HCEC 1CT (cell line): ENCODE measurements around the gene LRRC38.
"Not testable (repeated sequence)": the region's sequence is repeated elsewhere in the genome, so short reads cannot be mapped to it uniquely, and the experiment has no call there.

Source experiments
- DNase-seq: peaks from one replicate; pipeline ENCODE4 v3.0.0-alpha.2; 2017

The LRRC38 gene, protein sequence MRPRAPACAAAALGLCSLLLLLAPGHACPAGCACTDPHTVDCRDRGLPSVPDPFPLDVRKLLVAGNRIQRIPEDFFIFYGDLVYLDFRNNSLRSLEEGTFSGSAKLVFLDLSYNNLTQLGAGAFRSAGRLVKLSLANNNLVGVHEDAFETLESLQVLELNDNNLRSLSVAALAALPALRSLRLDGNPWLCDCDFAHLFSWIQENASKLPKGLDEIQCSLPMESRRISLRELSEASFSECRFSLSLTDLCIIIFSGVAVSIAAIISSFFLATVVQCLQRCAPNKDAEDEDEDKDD

DNA sequence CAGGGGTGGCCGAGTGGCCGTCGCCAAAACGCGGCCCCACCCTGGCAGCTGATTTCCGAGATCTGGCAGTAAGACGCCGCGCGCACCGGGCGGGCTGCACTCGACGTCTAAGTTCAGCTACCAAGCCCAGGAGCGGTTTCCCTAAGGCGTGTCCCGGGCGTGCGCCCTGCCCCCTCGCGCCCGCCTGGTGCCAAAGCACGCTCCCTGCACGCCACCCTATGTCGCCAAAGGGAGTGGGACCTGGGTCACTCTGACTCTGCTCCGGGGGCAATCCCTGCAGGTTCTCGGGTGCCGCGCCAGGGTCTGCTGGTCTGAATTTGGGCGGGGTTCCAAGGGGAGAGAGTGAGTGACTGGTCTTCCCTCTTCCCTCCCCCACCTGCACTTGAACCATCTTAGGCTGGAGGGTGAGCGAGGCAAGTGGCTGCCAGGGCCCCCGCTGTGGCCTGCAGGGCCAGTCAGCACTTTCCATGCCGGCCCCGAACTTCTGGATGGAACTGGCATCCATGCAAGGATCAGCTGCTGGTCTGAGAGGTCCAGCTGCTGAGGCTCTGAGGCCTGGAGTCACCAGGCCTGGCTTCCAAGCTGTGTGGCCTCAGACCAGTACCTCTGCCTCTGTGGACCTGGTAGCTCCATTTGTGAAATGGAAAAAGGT lies at the start of gene LRRC38:
Gene LRRC38, minus strand, starts transcription at position 109 of the 652 bp plus-strand sequence. CDS start 410 bp downstream, outside the sequence.
- no peak for DNase-seq

GRCh38 chr1:13562981-13563380 lies 49.2 kb upstream of the LRRC38 start:
- not testable (repeated sequence) for DNase-seq

GRCh38 chr1:13560541-13560940 lies 46.7 kb upstream of the LRRC38 start:
- no peak for DNase-seq

DNA sequence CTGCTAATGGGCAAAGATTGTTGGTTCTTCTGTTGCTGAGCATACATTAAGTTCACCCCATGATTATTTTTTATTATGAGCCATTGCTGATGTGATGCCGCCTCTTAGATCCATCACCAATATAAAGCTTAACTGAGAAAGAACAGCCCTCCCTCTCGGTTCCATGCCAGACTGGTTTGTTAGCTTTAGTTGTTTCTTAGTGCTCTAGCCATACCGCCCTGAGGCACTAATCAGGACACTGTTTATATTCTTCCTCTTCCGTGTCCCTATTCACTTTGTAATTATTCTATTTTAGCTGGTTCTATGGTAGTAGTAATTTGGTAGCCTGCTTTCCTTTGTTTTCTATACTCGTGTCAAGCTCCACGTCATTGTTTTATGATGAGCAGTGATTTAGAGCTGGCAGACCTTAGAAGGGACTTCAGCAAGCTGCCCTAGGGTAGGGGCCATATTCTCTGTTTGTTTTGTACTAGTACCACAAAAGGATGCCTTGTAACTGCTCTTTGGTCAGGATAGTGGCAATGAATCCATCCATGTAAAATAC lies 42.5 kb upstream of the LRRC38 start:
- DNase-seq: no peak

DNA sequence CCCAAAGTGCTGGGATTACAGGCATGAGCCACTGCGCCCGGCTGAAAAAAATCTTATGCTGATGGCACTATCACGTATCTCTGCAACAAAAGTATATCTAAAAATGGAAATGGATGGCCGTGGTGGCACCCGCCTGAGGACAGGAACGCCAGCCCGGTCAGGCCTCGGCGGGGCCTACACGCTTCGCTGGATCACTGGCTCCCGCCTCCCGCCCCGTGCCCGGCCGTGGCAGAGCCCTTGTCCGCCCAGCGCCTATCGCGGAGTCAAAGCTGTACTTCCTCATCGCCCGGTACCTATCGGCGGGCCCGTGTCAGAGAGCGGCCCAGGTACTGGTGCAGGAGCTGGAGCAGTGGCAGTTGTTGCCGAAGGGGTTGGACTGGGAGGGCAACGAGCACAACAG lies 41.0 kb upstream of the LRRC38 start:
- DNase-seq: no peak

DNA sequence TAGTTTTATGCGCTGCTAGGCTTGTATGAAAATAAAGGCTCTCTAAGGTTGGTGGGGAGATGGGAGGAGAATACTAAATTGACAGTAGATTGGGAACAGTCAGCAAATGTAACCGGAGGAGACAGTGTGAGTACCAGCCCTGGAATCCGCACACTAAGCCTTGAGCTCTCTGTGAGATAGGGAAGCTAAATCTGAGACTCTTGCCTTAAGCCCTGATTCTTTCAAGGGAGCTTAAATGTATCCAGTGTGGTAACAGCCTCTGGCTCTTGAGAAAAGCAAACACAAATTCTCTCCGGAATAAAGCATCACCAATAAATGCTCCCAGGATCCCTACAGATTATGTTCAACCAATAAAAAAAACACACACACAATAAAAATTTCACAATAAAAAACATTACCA lies 36.9 kb upstream of the LRRC38 start:
- DNase-seq: no peak

DNA sequence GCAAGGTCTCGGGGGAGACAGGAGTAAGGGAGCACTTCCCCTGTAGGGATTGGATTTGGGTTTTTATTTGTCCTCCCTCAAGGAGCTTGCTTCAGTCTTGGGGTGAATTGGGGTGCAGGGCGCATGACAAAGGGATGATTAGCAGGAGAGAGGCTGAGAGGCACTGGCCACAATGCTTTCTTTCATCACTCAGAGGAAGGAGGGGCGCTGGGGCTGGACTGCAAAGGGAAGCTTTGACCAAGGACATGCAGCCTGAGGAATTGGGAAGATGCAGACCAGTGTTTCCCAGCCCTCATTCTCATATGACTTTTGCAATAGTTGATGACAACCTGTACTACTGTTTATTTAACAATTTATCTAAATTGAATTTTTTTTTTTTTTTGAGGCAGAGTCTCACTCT lies 35.7 kb upstream of the LRRC38 start:
- DNase-seq: no peak

- DNase-seq: no peak
Measured at GRCh38 chr1:13549021-13549420, 35.2 kb upstream of the LRRC38 start.

DNA sequence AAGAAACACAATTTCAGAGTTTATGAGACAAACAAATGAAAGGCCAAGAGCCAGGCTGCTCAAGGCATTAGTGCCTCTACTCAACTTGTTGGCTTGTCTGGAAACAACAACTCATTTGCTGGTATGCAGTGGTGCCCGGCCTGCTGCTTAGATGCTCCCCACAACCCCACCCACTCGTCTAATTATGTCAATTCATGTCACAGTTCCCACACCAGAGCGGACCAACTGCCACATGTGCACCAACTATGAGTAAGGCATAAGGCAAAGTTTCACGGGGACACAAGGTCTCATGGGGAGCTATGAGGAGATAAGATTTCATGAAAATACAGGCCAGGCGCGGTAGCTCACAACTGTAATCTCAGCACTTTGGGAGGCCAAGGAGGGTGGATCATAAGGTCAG lies 34.5 kb upstream of the LRRC38 start:
- no peak for DNase-seq

- DNase-seq: no peak
Measured at GRCh38 chr1:13546791-13547190, 33.0 kb upstream of the LRRC38 start.

GRCh38 chr1:13544221-13544556 lies 30.4 kb upstream of the LRRC38 start:
- no peak for DNase-seq

DNA sequence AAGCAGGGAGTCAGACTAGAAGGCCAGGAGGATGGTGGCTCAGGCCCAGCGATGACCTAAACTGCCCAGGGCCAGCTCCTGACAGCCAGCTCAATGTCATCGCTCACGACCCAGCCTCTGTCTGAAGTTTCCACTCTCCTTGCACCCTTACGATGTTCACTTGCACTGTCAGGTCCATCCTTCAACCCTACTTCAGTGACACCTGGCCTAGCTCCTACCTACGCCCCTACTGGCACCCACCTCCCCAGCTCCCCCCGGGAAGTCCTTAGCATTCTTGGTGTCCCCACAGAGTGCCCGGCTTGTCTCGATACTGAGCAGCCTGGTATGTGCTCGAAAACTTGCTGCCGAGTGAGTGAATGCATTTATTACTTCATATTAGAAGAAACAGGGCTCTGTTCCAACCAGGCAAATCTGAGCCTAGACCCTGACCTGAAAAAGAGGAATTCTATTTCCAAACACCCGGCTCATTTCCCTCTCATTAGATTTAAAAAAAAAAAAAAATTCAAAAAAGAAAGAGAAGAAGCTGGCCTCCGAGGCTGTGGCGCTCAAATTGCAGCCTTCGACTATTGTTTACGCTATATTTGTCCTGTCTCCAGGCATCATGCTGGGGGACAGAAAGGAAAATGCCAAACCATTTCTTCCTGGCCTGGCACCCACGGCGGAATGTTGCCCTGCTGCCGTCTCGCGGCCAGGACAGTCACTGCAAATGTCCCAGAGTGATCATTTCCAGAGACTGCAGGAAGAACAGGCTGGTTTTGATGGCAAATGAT lies 29.8 kb upstream of the LRRC38 start:
- DNase-seq: no peak

GRCh38 chr1:13541435-13542215 lies 27.8 kb upstream of the LRRC38 start:
- DNase-seq: no peak

GRCh38 chr1:13540866-13541265 lies 27.1 kb upstream of the LRRC38 start:
- DNase-seq: no peak

- no peak for DNase-seq
Measured at GRCh38 chr1:13539683-13540082, 25.9 kb upstream of the LRRC38 start.

- DNase-seq: no peak
Measured at GRCh38 chr1:13538832-13539231, 25.0 kb upstream of the LRRC38 start.

DNA sequence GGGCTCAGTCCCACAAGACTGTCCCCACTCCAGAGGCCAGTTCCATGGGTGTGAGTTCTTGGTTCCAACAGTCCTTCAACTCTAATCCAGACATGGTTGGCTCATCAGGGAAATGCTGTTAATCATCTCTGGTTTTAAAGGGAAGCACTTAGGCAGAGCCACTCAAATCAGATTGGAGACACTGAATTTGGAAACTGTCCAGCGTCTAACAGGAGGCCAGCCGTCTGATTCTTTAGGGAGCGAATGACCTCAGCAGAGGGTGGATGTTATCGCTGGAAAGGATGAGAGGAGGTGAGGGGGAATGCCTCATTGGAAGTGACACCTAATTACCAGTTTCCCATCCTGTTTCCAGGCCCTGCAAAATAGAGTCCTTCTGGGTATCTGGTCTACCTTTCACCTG lies 22.8 kb upstream of the LRRC38 start:
- DNase-seq: no peak

DNA sequence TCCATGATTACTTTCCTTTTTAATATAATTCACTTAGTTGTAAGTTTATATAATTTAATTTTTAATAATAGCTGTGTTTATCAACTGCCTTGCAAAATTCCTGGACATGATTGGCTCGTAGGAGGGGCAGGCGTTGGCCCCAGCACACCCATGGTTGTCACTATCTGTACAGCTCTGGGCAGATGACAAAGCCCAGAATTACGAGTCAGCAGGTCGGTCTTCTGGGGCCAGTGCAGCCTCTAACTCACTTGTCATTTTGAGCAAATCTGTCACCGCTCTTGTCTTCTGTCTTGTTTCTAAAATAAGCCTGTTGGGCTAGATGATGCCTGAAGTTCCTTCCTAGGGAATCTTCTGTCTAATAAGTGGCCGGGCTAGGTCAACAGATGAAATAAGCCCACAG lies 21.4 kb upstream of the LRRC38 start:
- no peak for DNase-seq

- no peak for DNase-seq
Measured at GRCh38 chr1:13528320-13528719, 14.5 kb upstream of the LRRC38 start.

- DNase-seq: no peak
Measured at GRCh38 chr1:13523780-13524477, 10.1 kb upstream of the LRRC38 start.

- no peak for DNase-seq
Measured at GRCh38 chr1:13520985-13521384, 7.2 kb upstream of the LRRC38 start.

DNA sequence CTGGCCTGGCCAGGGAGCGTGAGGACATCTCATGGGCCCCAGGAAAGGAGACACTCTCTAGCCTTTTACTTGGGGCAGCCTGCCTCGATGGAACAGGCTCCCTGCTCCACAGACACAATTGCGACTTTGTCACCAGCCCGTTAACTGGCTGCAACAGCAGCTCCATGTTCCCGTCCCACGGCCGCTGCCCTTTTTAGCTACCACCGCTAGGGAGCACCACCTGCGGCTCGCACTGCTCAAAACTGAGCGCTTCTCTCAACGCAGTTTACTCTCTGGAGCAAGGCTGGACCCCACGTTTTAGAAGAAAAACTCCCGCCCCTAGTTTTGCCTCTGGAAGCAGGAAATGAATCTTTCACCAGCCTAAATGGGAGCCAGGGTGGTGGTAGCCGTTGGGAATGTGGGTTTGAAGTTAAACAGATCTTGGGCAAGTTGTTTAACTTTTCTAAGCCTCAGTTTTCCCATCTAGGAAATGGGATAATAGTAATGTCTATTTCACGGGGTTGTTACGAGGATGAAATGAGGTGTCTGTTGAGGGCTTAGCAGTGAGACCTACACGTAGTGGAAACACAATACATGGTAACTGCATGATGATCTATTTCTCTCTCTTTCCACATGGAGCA lies 3.5 kb upstream of the LRRC38 start:
- DNase-seq: peak; percentile 8
